ENCODE results near the gene MEST.

- TF ChIP-seq CTCF (IDR thresholded peaks at IDR 0.05) (no peak), POLR2A (IDR thresholded peaks at IDR 0.05) (no peak), EP300 (IDR thresholded peaks at IDR 0.05) (no peak)
Observed at GRCh38 chr7:130513447-130513846, 21.6 kb downstream of the MEST start.
